ENCODE results near the gene COMMD7. TPM values are rescaled to one million over a fixed set of nuclear protein-coding genes. Genes with fewer than 3 reads are reported as not detected.

Gene COMMD7
- total RNA-seq, 2 donors from 2014 or later, result 21.2 to 49.2 TPM

- H3K4me1 ChIP-seq (ENCODE audit: control insufficient read depth, insufficient read depth, low read length), result no peaks in the 10 kb centered on the region
- peaks cover 12% of the 10 kb centered on the region for H3K36me3 ChIP-seq (ENCODE audit: control insufficient read depth, insufficient read depth, low read length)
- WGBS, 2 experiments (ENCODE audit: insufficient coverage in 1 of 2, insufficient read length in 1 of 2), result 0 to 2% methylated on average over 12 to 86 of the region's 92 CpGs
- H3K27me3 ChIP-seq (ENCODE audit: control insufficient read depth, insufficient read depth, low read length, poor library complexity, severe bottlenecking), result no peaks in the 10 kb centered on the region
- TF ChIP-seq, protein P1, sequence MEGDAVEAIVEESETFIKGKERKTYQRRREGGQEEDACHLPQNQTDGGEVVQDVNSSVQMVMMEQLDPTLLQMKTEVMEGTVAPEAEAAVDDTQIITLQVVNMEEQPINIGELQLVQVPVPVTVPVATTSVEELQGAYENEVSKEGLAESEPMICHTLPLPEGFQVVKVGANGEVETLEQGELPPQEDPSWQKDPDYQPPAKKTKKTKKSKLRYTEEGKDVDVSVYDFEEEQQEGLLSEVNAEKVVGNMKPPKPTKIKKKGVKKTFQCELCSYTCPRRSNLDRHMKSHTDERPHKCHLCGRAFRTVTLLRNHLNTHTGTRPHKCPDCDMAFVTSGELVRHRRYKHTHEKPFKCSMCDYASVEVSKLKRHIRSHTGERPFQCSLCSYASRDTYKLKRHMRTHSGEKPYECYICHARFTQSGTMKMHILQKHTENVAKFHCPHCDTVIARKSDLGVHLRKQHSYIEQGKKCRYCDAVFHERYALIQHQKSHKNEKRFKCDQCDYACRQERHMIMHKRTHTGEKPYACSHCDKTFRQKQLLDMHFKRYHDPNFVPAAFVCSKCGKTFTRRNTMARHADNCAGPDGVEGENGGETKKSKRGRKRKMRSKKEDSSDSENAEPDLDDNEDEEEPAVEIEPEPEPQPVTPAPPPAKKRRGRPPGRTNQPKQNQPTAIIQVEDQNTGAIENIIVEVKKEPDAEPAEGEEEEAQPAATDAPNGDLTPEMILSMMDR (conservative IDR thresholded peaks at IDR 0.05), result peak; percentile 59
- H3K4me1 Mint-ChIP-seq, result peaks cover 35% of the 10 kb centered on the region
- no peaks in the 10 kb centered on the region for H3K9me3 Mint-ChIP-seq
- H3K9ac ChIP-seq (ENCODE audit: extremely low read depth, low read length, poor library complexity, severe bottlenecking), result peak within 1 kb of the TSS; percentile 79
- H3K4me3 Mint-ChIP-seq, result peak within 1 kb of the TSS; percentile 100
- peak within 1 kb of the TSS; percentile 90 for H3K4me3 ChIP-seq (ENCODE audit: low read length)
- peak within 1 kb of the TSS; percentile 97 for H3K27ac Mint-ChIP-seq
- peaks cover 17% of the 10 kb centered on the region for H3K36me3 Mint-ChIP-seq (ENCODE audit: low read depth)
- no peaks in the 10 kb centered on the region for H3K27me3 Mint-ChIP-seq (ENCODE audit: insufficient read depth)
- no peaks in the 10 kb centered on the region for H3K9me3 ChIP-seq (ENCODE audit: control insufficient read depth, low read length)
- H3K27ac ChIP-seq (ENCODE audit: low read depth, low read length), result no peak within 1 kb of the TSS
- peak; percentile 97 for DNase-seq
Measured at GRCh38 chr20:32761831-32762753, 18.8 kb upstream of the COMMD7 start, which contains the start of gene DNMT3B. Gene DNMT3B, plus strand, starts transcription at chr20:32762385. Its CDS starts 17,939 bp downstream, at chr20:32780324.

GRCh38 chr20:32761417-32761830, 18.2 kb upstream of the COMMD7 start:
- peak overlapping the region; percentile 30 for H3K9ac ChIP-seq (ENCODE audit: extremely low read depth, low read length, poor library complexity, severe bottlenecking)
- Mint-ChIP-seq H3K4me3 (peak overlapping the region; percentile 100), H3K36me3 (ENCODE audit: low read depth) (peaks cover 13% of the 10 kb centered on the region), H3K9me3 (no peaks in the 10 kb centered on the region), H3K27me3 (ENCODE audit: insufficient read depth) (no peaks in the 10 kb centered on the region), H3K27ac (peak overlapping the region; percentile 64), H3K4me1 (peaks cover 36% of the 10 kb centered on the region)
- H3K27ac ChIP-seq (ENCODE audit: low read depth, low read length), result no peak overlapping the region
- H3K36me3 ChIP-seq (ENCODE audit: control insufficient read depth, insufficient read depth, low read length), result peaks cover 6% of the 10 kb centered on the region
- 56 to 86% methylated on average over 3 to 4 of the region's 6 CpGs for WGBS, 2 experiments (ENCODE audit: insufficient coverage in 1 of 2, insufficient read length in 1 of 2)
- no peak for DNase-seq
- H3K4me1 ChIP-seq (ENCODE audit: control insufficient read depth, insufficient read depth, low read length), result no peaks in the 10 kb centered on the region
- no peaks in the 10 kb centered on the region for H3K9me3 ChIP-seq (ENCODE audit: control insufficient read depth, low read length)
- H3K4me3 ChIP-seq (ENCODE audit: low read length), result peak overlapping the region; percentile 90
- no peaks in the 10 kb centered on the region for H3K27me3 ChIP-seq (ENCODE audit: control insufficient read depth, insufficient read depth, low read length, poor library complexity, severe bottlenecking)
- TF ChIP-seq, protein P1 (conservative IDR thresholded peaks at IDR 0.05), result no peak

DNA sequence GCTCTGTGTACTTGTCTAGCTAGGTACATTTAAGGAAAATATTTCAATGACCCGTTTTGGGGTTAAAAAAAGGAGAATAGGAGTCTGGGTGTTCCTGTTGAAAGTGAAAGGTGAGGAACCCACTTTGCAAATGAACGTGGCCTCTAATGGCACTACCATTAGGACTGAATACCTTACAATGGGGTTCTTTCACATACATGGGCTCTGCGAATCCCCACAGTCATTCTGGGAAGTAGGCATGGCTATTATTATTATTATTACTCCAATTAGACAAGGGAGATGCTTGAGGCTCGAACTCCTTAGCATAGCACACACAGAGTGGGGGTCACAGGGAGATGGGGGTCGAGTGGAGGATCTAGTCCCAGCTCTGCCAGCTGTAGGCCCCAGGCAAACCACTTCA, 12.9 kb upstream of the COMMD7 start:
- H3K9me3 Mint-ChIP-seq, result no peaks in the 10 kb centered on the region
- Histone ChIP-seq H3K9me3 (ENCODE audit: control insufficient read depth, low read length) (no peaks in the 10 kb centered on the region), H3K9ac (ENCODE audit: extremely low read depth, low read length, poor library complexity, severe bottlenecking) (no peak overlapping the region), H3K4me1 (ENCODE audit: control insufficient read depth, insufficient read depth, low read length) (no peaks in the 10 kb centered on the region), H3K4me3 (ENCODE audit: low read length) (no peak overlapping the region), H3K27ac (ENCODE audit: low read depth, low read length) (no peak overlapping the region), H3K27me3 (ENCODE audit: control insufficient read depth, insufficient read depth, low read length, poor library complexity, severe bottlenecking) (no peaks in the 10 kb centered on the region), H3K36me3 (ENCODE audit: control insufficient read depth, insufficient read depth, low read length) (no peaks in the 10 kb centered on the region)
- peaks cover 23% of the 10 kb centered on the region for H3K4me1 Mint-ChIP-seq
- WGBS, 2 experiments (ENCODE audit: insufficient coverage in 1 of 2, insufficient read length in 1 of 2), result 67 to 71% methylated on average over 2 to 3 of the region's 5 CpGs
- no peaks in the 10 kb centered on the region for H3K27me3 Mint-ChIP-seq (ENCODE audit: insufficient read depth)
- no peak overlapping the region for H3K4me3 Mint-ChIP-seq
- no peaks in the 10 kb centered on the region for H3K36me3 Mint-ChIP-seq (ENCODE audit: low read depth)
- H3K27ac Mint-ChIP-seq, result peak overlapping the region; percentile 26
- TF ChIP-seq, protein P1 (conservative IDR thresholded peaks at IDR 0.05), result no peak
- DNase-seq, result no peak
